Measurements from ENCODE around the gene RABL3.
"Not testable (repeated sequence)": the region's sequence is repeated elsewhere in the genome, so short reads cannot be mapped to it uniquely, and the experiment has no call there.

The RABL3 gene

GRCh38 chr3:120683671-120684301 lies 58.5 kb downstream of the RABL3 start:
- no peak for DNase-seq (ENCODE audit: low read depth in 1 of 2, low spot score in 1 of 2)

- DNase-seq (ENCODE audit: low read depth in 1 of 2, low spot score in 1 of 2): no peak
Measured at GRCh38 chr3:120683213-120683612, 59.1 kb downstream of the RABL3 start.

GRCh38 chr3:120682095-120682681 lies 60.1 kb downstream of the RABL3 start, which contains the start of gene HGD:
HGD (minus strand) TSS chr3:120682239; CDS start chr3:120682111, 128 bp downstream.
- no peak for DNase-seq (ENCODE audit: low read depth in 1 of 2, low spot score in 1 of 2)

GRCh38 chr3:120681506-120682038 lies 60.7 kb downstream of the RABL3 start:
- DNase-seq (ENCODE audit: low read depth in 1 of 2, low spot score in 1 of 2): no peak

- DNase-seq (ENCODE audit: low read depth in 1 of 2, low spot score in 1 of 2): no peak
Measured at GRCh38 chr3:120681018-120681417, 61.3 kb downstream of the RABL3 start.

GRCh38 chr3:120680193-120680894 lies 62.0 kb downstream of the RABL3 start:
- no peak for DNase-seq (ENCODE audit: low read depth in 1 of 2, low spot score in 1 of 2)

GRCh38 chr3:120678984-120679383 lies 63.3 kb downstream of the RABL3 start:
- DNase-seq (ENCODE audit: low read depth in 1 of 2, low spot score in 1 of 2): no peak

- DNase-seq (ENCODE audit: low read depth in 1 of 2, low spot score in 1 of 2): no peak
Measured at GRCh38 chr3:120678331-120678947, 63.9 kb downstream of the RABL3 start.

GRCh38 chr3:120677193-120677592 lies 65.1 kb downstream of the RABL3 start:
- DNase-seq (ENCODE audit: low read depth in 1 of 2, low spot score in 1 of 2): not testable (repeated sequence)

- DNase-seq (ENCODE audit: low read depth in 1 of 2, low spot score in 1 of 2): no peak
Measured at GRCh38 chr3:120673116-120673515, 69.2 kb downstream of the RABL3 start.

GRCh38 chr3:120670576-120670975 lies 71.7 kb downstream of the RABL3 start:
- no peak for DNase-seq (ENCODE audit: low read depth in 1 of 2, low spot score in 1 of 2)

- DNase-seq (ENCODE audit: low read depth in 1 of 2, low spot score in 1 of 2): no peak
Measured at GRCh38 chr3:120664926-120665325, 77.4 kb downstream of the RABL3 start.

- DNase-seq (ENCODE audit: low read depth in 1 of 2, low spot score in 1 of 2): no peak
Measured at GRCh38 chr3:120661945-120662344, 80.4 kb downstream of the RABL3 start.

GRCh38 chr3:120661106-120661905 lies 81.0 kb downstream of the RABL3 start:
- DNase-seq (ENCODE audit: low read depth in 1 of 2, low spot score in 1 of 2): no peak

- DNase-seq (ENCODE audit: low read depth in 1 of 2, low spot score in 1 of 2): no peak
Measured at GRCh38 chr3:120659834-120660233, 82.5 kb downstream of the RABL3 start.

GRCh38 chr3:120659285-120659684 lies 83.0 kb downstream of the RABL3 start:
- DNase-seq (ENCODE audit: low read depth in 1 of 2, low spot score in 1 of 2): no peak

GRCh38 chr3:120652896-120653545 lies 89.3 kb downstream of the RABL3 start:
- DNase-seq (ENCODE audit: low read depth in 1 of 2, low spot score in 1 of 2): no peak

- no peak for DNase-seq (ENCODE audit: low read depth in 1 of 2, low spot score in 1 of 2)
Measured at GRCh38 chr3:120652281-120652680, 90.0 kb downstream of the RABL3 start.

- DNase-seq (ENCODE audit: low read depth in 1 of 2, low spot score in 1 of 2): no peak
Measured at GRCh38 chr3:120650311-120650710, 92.0 kb downstream of the RABL3 start.

- DNase-seq (ENCODE audit: low read depth in 1 of 2, low spot score in 1 of 2): no peak
Measured at GRCh38 chr3:120649830-120650233, 92.5 kb downstream of the RABL3 start.

Data from activated T-helper 1 cell treated with anti-CD3 and anti-CD28 coated beads, Interleukin-2, amount 50 U/mL, for 16 hours (primary cell).